Measurements from ENCODE around the gene FARS2. TPM values are rescaled to one million over a fixed set of nuclear protein-coding genes. Genes with fewer than 3 reads are reported as not detected.

FARS2 gene
- total and polyA plus RNA-seq, 2 of the 13 experiments (the other 11 are each of a cell fraction or from before 2014, with no cell fraction given), result 15.4 to 26.0 TPM

GRCh38 chr6:5237805-5238204, 23.5 kb upstream of the FARS2 start:
- Histone ChIP-seq H3K27me3 (ENCODE audit: control insufficient read depth in 1 of 2, insufficient read depth in 2 of 2, low read length in 2 of 2) (no peaks in the 10 kb centered on the region), H3K9me3 (ENCODE audit: low read length) (no peaks in the 10 kb centered on the region), H2AFZ (ENCODE audit: low read length) (no peak overlapping the region), H3K79me2 (ENCODE audit: insufficient read depth, low read length) (peaks cover 4% of the 10 kb centered on the region), H3K4me1 (ENCODE audit: insufficient read depth, low read length) (peaks cover 33% of the 10 kb centered on the region), H3K9ac (ENCODE audit: insufficient read depth, low read depth, low read length) (no peak overlapping the region), H3K36me3 (replicated peaks in 1 of 2; ENCODE audit: control insufficient read depth in 1 of 2, insufficient read depth in 2 of 2, low read length in 2 of 2) (peaks cover 9 to 35% of the 10 kb centered on the region in 2 experiments), H3K27ac (ENCODE audit: extremely low read length, insufficient read depth, low read length) (no peak overlapping the region), H3K4me2 (ENCODE audit: low read depth, low read length) (no peak overlapping the region), H4K20me1 (ENCODE audit: insufficient read depth, low read length) (no peaks in the 10 kb centered on the region), H3K4me3 (replicated peaks in 1 of 3; ENCODE audit: insufficient read depth in 1 of 3, low read depth in 2 of 3, low read length in 3 of 3) (no peak overlapping the region)
- FAIRE-seq, result no peak
- POLR2A ChIA-PET, result no interaction called here
- DNase-seq (ENCODE audit: low spot score), result no peak
- intact Hi-C loops (cut with micrococcal nuclease; ENCODE audit: unreplicated experiment), result no loop called here
- TF ChIP-seq ZNF572 (CRISPR knock-in tag; IDR thresholded peaks at IDR 0.05) (no peak), MATR3 (CRISPR knock-in tag; IDR thresholded peaks at IDR 0.05) (no peak), REXO4 (CRISPR knock-in tag; IDR thresholded peaks at IDR 0.05; ENCODE audit: borderline replicate concordance) (no peak), POLR2AphosphoS5 (IDR thresholded peaks at IDR 0.05; ENCODE audit: low read depth, low read length) (no peak), BORCS8-MEF2B (CRISPR knock-in tag; IDR thresholded peaks at IDR 0.05) (no peak)
- 99% methylated on average over 4 of the region's 4 CpGs for WGBS (ENCODE audit: low lambda C conversion rate)
- in situ Hi-C loops (cut with HindIII; ENCODE audit: extremely low pct_ligation_motif_present, low pct_unique_long_range_greater_than_20kb), result no loop called here
- BruUV-seq (replicated peaks), result no TSS peak
- CTCF ChIA-PET (ENCODE audit: low intra/inter-chr PET ratio, low total read pairs), result no interaction called here
- no peak for ATAC-seq

DNA sequence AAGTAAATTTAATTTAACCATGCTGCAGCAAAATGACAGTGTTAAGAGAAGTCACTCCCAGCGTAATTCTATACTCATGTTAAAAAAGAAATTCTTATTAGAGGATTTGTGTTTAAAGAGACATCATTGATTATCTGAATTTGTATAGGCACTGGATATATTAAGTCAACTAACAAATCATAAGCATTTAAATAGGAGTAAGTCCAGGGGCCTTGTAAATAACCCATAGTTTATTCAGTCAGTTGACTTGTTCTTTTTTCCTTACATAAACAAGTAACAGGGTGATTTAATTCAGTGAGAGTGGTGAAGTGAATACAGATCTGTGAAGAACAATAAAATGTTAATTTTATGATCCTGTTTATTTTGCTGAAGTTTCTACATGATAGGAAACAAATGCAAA, 23.0 kb upstream of the FARS2 start:
- intact Hi-C loops (cut with micrococcal nuclease; ENCODE audit: unreplicated experiment) (no loop called here), in situ Hi-C loops (cut with HindIII; ENCODE audit: extremely low pct_ligation_motif_present, low pct_unique_long_range_greater_than_20kb) (no loop called here)
- CTCF ChIA-PET (ENCODE audit: low intra/inter-chr PET ratio, low total read pairs), result no interaction called here

More for the DNA sequence above, 23.0 kb upstream of the FARS2 start:
- Histone ChIP-seq H2AFZ (ENCODE audit: low read length) (no peak overlapping the region), H3K27ac (ENCODE audit: extremely low read length, insufficient read depth, low read length) (no peak overlapping the region), H3K36me3 (replicated peaks in 1 of 2; ENCODE audit: control insufficient read depth in 1 of 2, insufficient read depth in 2 of 2, low read length in 2 of 2) (peaks cover 9 to 33% of the 10 kb centered on the region in 2 experiments), H3K4me3 (replicated peaks in 1 of 3; ENCODE audit: insufficient read depth in 1 of 3, low read depth in 2 of 3, low read length in 3 of 3) (no peak overlapping the region), H4K20me1 (ENCODE audit: insufficient read depth, low read length) (no peaks in the 10 kb centered on the region), H3K4me2 (ENCODE audit: low read depth, low read length) (no peak overlapping the region), H3K9ac (ENCODE audit: insufficient read depth, low read depth, low read length) (no peak overlapping the region), H3K79me2 (ENCODE audit: insufficient read depth, low read length) (peaks cover 7% of the 10 kb centered on the region), H3K27me3 (ENCODE audit: control insufficient read depth in 1 of 2, insufficient read depth in 2 of 2, low read length in 2 of 2) (no peaks in the 10 kb centered on the region), H3K4me1 (ENCODE audit: insufficient read depth, low read length) (peaks cover 28% of the 10 kb centered on the region), H3K9me3 (ENCODE audit: low read length) (no peaks in the 10 kb centered on the region)
- POLR2A ChIA-PET, result no interaction called here
- ATAC-seq (no peak), DNase-seq (ENCODE audit: low spot score) (no peak), FAIRE-seq (no peak)
- TF ChIP-seq KAT7 (CRISPR knock-in tag; IDR thresholded peaks at IDR 0.05; ENCODE audit: borderline replicate concordance) (no peak), PREB (CRISPR knock-in tag; IDR thresholded peaks at IDR 0.05) (no peak), ZFX (CRISPR knock-in tag; IDR thresholded peaks at IDR 0.05; ENCODE audit: low read depth) (no peak), KLF9 (CRISPR knock-in tag; IDR thresholded peaks at IDR 0.05; ENCODE audit: low read depth) (no peak), THAP8 (CRISPR knock-in tag; IDR thresholded peaks at IDR 0.05; ENCODE audit: borderline replicate concordance) (no peak), CEBPZ (IDR thresholded peaks at IDR 0.05; ENCODE audit: low read length) (no peak), KLF16 (CRISPR knock-in tag; IDR thresholded peaks at IDR 0.05) (no peak)
- no TSS peak for BruUV-seq (replicated peaks)
- 100% methylated on average over 1 of the region's 1 CpG for WGBS (ENCODE audit: low lambda C conversion rate)

All from HepG2 (cell line).